HG03175 (cell line): Measurements from ENCODE around the gene MAGEA4.
"Not testable (repeated sequence)": the region's sequence is repeated elsewhere in the genome, so short reads cannot be mapped to it uniquely, and the experiment has no call there.

Experiments
- ATAC-seq: cut with Tn5 transposase; IDR thresholded peaks from one replicate; pipeline ENCODE4 v1.9.1; 2021; ENCODE audit warnings: mild to moderate bottlenecking, moderate library complexity; ENCODE audit not compliant: unreplicated experiment

Gene MAGEA4

GRCh38 chrX:151912780-151913179 lies at the start of gene MAGEA4:
Gene MAGEA4, plus strand, starts transcription at chrX:151912889. Its CDS starts 10,776 bp downstream, at chrX:151923665.
- ATAC-seq: no peak

- no peak for ATAC-seq
Measured at GRCh38 chrX:151870602-151871001, 42.1 kb upstream of the MAGEA4 start.

GRCh38 chrX:151871244-151871643 lies 41.4 kb upstream of the MAGEA4 start:
- no peak for ATAC-seq

GRCh38 chrX:151873096-151873495 lies 39.6 kb upstream of the MAGEA4 start:
- ATAC-seq: no peak

- ATAC-seq: no peak
Measured at GRCh38 chrX:151875270-151876026, 37.2 kb upstream of the MAGEA4 start.

GRCh38 chrX:151878574-151878973 lies 34.1 kb upstream of the MAGEA4 start:
- ATAC-seq: no peak

- no peak for ATAC-seq
Measured at GRCh38 chrX:151879856-151880255, 32.8 kb upstream of the MAGEA4 start.

GRCh38 chrX:151880895-151881294 lies 31.8 kb upstream of the MAGEA4 start:
- no peak for ATAC-seq

GRCh38 chrX:151889421-151889820 lies 23.3 kb upstream of the MAGEA4 start:
- ATAC-seq: no peak

GRCh38 chrX:151896734-151897474 lies 15.8 kb upstream of the MAGEA4 start:
- no peak for ATAC-seq

- no peak for ATAC-seq
Measured at GRCh38 chrX:151899622-151900021, 13.1 kb upstream of the MAGEA4 start.

- ATAC-seq: no peak
Measured at GRCh38 chrX:151901826-151902225, 10.9 kb upstream of the MAGEA4 start.

- no peak for ATAC-seq
Measured at GRCh38 chrX:151902813-151903591, 9.7 kb upstream of the MAGEA4 start.

- ATAC-seq: no peak
Measured at GRCh38 chrX:151904989-151905388, 7.7 kb upstream of the MAGEA4 start.

- ATAC-seq: no peak
Measured at GRCh38 chrX:151912221-151912620, 468 bp upstream of the MAGEA4 start.

GRCh38 chrX:151918736-151919135 lies 6.0 kb downstream of the MAGEA4 start:
- ATAC-seq: not testable (repeated sequence)

GRCh38 chrX:151919610-151920009 lies 6.9 kb downstream of the MAGEA4 start:
- ATAC-seq: no peak

GRCh38 chrX:151920101-151920500 lies 7.4 kb downstream of the MAGEA4 start:
- ATAC-seq: no peak

GRCh38 chrX:151920530-151920929 lies 7.8 kb downstream of the MAGEA4 start:
- ATAC-seq: no peak

- ATAC-seq: no peak
Measured at GRCh38 chrX:151921292-151921691, 8.6 kb downstream of the MAGEA4 start.

- no peak for ATAC-seq
Measured at GRCh38 chrX:151921866-151922265, 9.2 kb downstream of the MAGEA4 start.
